BLaER1 treated with 17β-estradiol and CSF1 and Interleukin-3, amounts not matched to agents 10 nM and 100 nM (cell line): ENCODE measurements around the gene ATF5.
"Not testable (repeated sequence)": the region's sequence is repeated elsewhere in the genome, so short reads cannot be mapped to it uniquely, and the experiment has no call there.

Experiments
- H3K27ac ChIP-seq, 11 experiments: shearing (Covaris generic); formaldehyde crosslinking; 2 replicates each; pipeline ENCODE4 v1.8.1; 2022
- H3K27me3 ChIP-seq, 11 experiments: shearing (Covaris generic); formaldehyde crosslinking; 2 replicates each; pipeline ENCODE4 v1.8.1; 2022
- H3K36me3 ChIP-seq, 11 experiments: shearing (Covaris generic); formaldehyde crosslinking; 2 replicates each; pipeline ENCODE4 v1.8.1; 2022
- H3K4me1 ChIP-seq, 10 experiments: shearing (Covaris generic); formaldehyde crosslinking; 2 replicates each; pipeline ENCODE4 v1.8.1; 2022
- H3K4me2 ChIP-seq, 11 experiments: shearing (Covaris generic); formaldehyde crosslinking; 2 replicates each; pipeline ENCODE4 v1.8.1; 2022
- H3K4me3 ChIP-seq, 10 experiments: shearing (Covaris generic); formaldehyde crosslinking; 2 replicates each; pipeline ENCODE4 v1.8.1; 2022
- H3K9ac ChIP-seq, 11 experiments: shearing (Covaris generic); formaldehyde crosslinking; 2 replicates each; pipeline ENCODE4 v1.8.1; 2022
- H3K9me3 ChIP-seq, 11 experiments: shearing (Covaris generic); formaldehyde crosslinking; replicated peaks in 1 of 11; 2 replicates each; pipeline ENCODE4 v1.8.1; 2022
- H4K20me1 ChIP-seq, 11 experiments: shearing (Covaris generic); formaldehyde crosslinking; 2 replicates each; pipeline ENCODE4 v1.8.1; 2022
- Cebpa-rat ChIP-seq, 11 experiments: shearing (Covaris generic); IDR thresholded peaks; 2 replicates each; pipeline ENCODE4 v1.8.1; 2022

Gene ATF5

DNA sequence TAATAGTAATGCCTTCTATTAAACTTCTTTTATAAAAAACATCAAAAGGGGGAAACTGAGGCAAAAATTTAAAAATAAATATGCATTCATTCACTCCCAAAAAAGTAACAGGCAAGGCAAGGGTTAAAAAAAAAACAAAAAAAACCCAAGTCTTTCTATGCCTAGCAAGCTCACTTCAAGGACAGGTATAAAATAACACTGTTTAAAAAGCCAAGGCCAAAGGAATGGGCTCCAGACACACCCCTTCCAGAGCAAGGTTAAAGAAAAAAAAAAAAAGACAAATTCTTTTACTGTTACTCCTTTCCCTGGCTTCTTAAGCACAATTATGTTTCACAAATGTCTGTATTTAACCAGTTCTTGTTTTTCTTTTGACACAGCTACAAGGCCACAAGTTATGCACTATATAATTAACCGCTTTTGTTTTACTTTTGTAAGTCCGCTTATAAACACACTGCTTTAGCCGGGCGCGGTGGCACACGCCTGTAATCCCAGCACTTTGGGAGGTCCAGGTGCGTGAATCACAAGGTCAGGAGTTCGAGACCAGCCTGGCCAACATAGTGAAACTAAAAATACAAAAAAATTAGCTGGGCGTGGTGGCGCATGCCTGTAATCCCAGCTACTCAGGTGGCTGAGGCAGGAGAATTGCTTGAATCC lies 28.4 kb downstream of the ATF5 start:
- TF ChIP-seq Cebpa-rat (IDR thresholded peaks at IDR 0.05) = no peak
- H3K4me2 ChIP-seq = no peak overlapping the region
- peaks cover 27 to 60% (median 35%) of the 10 kb centered on the region in 10 experiments for H3K4me1 ChIP-seq
- H3K27ac ChIP-seq = no peak overlapping the region
- H3K27me3 ChIP-seq = no peaks in the 10 kb centered on the region
- no peak overlapping the region for H3K9ac ChIP-seq
- H3K36me3 ChIP-seq = no peaks in the 10 kb centered on the region
- no peak overlapping the region for H3K4me3 ChIP-seq
- H3K9me3 ChIP-seq = peaks cover 0 to 18% (median 6%) of the 10 kb centered on the region in 11 experiments; a peak in 13 of 22 replicates
- H4K20me1 ChIP-seq = peaks cover 0 to 8% (median 0%) of the 10 kb centered on the region in 11 experiments; a peak in 3 of 22 replicates

DNA sequence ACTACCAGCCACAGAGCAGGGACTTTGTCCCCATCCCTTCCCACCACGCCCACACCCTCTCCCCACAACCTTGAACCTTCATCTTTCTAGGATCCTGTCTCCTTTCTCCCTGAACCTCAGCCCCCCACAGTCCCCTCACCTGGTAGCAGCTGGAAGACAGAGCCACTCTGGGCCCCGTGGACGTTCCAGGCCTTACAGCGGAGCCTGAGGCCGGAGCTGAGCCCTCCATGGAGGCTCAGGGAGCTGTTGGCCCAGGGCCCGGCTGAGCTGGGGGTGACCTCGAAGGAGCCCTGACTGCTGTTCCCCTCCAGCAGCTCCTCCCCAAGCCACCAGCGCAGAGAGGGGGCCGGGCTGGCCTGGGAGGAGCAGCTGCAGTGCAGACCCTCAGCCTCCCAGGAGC lies 29.1 kb downstream of the ATF5 start:
- peaks cover 0 to 18% (median 5%) of the 10 kb centered on the region in 11 experiments; a peak in 15 of 22 replicates for H3K9me3 ChIP-seq

DNA sequence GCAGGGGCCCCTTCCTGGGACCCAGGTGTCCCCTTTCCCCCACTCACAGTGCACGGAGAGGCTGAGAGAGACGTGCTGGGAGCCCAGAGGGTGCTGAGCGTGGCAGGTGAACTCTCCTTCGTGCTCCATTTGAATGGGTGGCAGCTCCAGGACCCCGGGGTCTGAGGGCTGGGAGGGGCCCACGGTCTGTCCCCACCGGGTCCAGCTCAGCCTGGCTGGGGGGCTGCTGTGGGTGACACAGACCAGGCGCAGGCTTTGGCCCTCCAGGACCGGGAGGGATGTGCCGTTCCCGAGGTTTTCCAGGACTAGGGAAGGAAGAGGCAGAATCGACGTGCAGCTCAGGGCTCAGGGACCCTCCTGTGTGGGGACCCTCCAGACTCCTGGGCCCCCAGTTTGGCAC lies 29.6 kb downstream of the ATF5 start:
- Histone ChIP-seq H3K4me1 (peaks cover 17 to 48% (median 23%) of the 10 kb centered on the region in 10 experiments), H3K9me3 (peaks cover 0 to 21% (median 10%) of the 10 kb centered on the region in 11 experiments; a peak in 16 of 22 replicates)
- H3K4me3 ChIP-seq, H3K9ac ChIP-seq, H3K27me3 ChIP-seq, H3K27ac ChIP-seq, H3K36me3 ChIP-seq, H4K20me1 ChIP-seq, H3K4me2 ChIP-seq: not testable (repeated sequence)

More for the DNA sequence above, 29.1 kb downstream of the ATF5 start:
- not testable (repeated sequence) for H3K27ac ChIP-seq, H3K4me2 ChIP-seq, H3K4me3 ChIP-seq, H4K20me1 ChIP-seq, H3K36me3 ChIP-seq, H3K9ac ChIP-seq, H3K27me3 ChIP-seq
- H3K4me1 ChIP-seq = peaks cover 22 to 53% (median 27%) of the 10 kb centered on the region in 10 experiments

DNA sequence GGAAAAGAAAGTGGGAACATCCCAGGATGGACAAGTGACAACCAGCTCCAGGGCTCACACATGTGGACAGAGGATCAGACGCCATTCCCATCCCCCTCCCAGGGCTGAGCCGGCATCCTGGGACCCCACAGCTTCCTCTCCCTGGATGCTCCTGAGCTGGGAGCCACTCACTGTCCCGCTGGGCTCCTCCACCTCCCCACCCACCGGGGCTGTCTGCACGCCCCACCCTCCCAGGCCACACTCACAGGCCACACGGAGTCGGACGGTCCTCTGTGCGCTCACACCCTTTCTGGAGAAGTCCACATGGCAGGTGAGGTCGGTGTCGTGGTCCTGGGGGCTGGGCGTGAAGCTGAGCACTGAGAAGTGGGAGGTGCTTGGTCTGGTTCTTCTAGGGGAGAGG lies 30.9 kb downstream of the ATF5 start:
- Histone ChIP-seq H3K4me1 (peaks cover 4 to 41% (median 10%) of the 10 kb centered on the region in 10 experiments; a peak in 19 of 20 replicates), H3K9me3 (peaks cover 5 to 34% (median 23%) of the 10 kb centered on the region in 11 experiments; a peak in 20 of 22 replicates)
- not testable (repeated sequence) for H4K20me1 ChIP-seq, H3K4me2 ChIP-seq, H3K9ac ChIP-seq, H3K36me3 ChIP-seq, H3K27me3 ChIP-seq, H3K27ac ChIP-seq, H3K4me3 ChIP-seq

DNA sequence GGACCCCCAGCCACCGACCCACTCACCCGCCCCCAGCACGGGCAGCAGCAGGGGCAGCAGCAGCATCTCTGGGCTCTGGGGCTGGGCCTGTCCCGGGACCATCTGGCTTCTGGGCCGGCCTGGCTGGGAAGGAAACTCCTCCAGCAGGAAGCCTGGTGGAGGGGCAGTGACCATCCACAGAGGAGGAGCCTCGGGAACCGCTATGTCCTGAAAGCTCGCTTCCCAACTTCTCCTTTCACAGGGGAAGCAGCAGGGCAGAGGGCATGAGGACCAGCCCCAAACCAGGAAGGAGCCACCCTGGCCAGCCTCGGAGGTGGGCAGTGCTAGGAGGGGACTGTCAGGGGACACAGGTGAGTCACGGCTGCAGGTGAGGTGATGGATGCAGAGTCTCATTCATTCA lies 32.0 kb downstream of the ATF5 start, which contains the start of gene SIGLEC11:
Gene SIGLEC11 (minus strand): TSS at position 193 of the 400 bp plus-strand sequence. CDS start 91 bp downstream, at position 102.
- H3K9me3 ChIP-seq = peaks cover 12 to 45% (median 33%) of the 10 kb centered on the region in 11 experiments; a peak in 20 of 22 replicates
- not testable (repeated sequence) for H3K36me3 ChIP-seq, H4K20me1 ChIP-seq, H3K27me3 ChIP-seq, H3K27ac ChIP-seq, H3K4me3 ChIP-seq, H3K9ac ChIP-seq
- peak within 1 kb of the TSS in 5 of 11 experiments; percentile 11 to 72 (median 44); a peak in 7 of 22 replicates for H3K4me2 ChIP-seq
- peaks cover 6 to 41% (median 9%) of the 10 kb centered on the region in 10 experiments for H3K4me1 ChIP-seq

DNA sequence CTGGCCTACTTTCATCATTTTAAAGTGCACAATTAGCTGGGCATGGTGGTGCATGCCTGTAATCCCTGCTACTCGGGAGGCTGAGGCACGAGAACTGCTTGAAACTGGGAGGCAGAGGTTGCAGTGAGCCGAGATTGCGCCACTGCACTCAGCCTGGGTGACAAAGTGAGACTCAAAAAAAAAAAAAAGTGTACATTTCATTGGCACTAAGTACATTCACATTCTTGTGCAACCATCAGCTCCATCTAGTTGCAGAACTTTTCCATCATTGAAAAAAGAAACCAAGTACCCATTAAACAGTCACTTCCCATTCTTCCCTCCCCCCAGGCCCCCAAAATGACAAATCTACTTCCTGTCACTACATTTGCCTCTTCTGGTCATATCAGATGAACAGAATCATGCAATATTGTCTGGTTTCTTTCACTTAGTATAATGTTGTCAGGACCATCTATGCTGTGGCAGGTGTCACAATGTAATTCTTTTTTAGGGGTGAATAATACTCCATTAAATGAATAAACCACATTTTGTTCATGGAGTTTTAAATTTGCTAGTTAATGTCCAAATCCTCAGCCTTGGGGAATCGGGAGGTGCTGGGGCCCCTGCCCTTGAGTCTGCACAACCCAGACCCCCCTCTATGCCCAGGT lies 39.4 kb downstream of the ATF5 start:
- Histone ChIP-seq H3K4me1 (peaks cover 21 to 79% (median 42%) of the 10 kb centered on the region in 10 experiments), H3K9ac (no peak overlapping the region), H3K9me3 (peaks cover 12 to 28% (median 26%) of the 10 kb centered on the region in 11 experiments; a peak in 20 of 22 replicates), H3K27ac (peak overlapping the region in 4 of 11 experiments; percentile 16 to 48 (median 34); a peak in 4 of 22 replicates), H3K4me2 (peak overlapping the region in 6 of 11 experiments; percentile 5 to 92 (median 77); a peak in 11 of 22 replicates), H4K20me1 (peaks cover 0 to 15% (median 0%) of the 10 kb centered on the region in 11 experiments; a peak in 1 of 22 replicates), H3K36me3 (peaks cover 0 to 6% (median 0%) of the 10 kb centered on the region in 11 experiments; a peak in 2 of 22 replicates), H3K4me3 (no peak overlapping the region), H3K27me3 (no peaks in the 10 kb centered on the region)
- peak in 3 of 11 experiments; percentile 13 to 52 (median 30); a peak in 2 of 22 replicates for TF ChIP-seq Cebpa-rat (IDR thresholded peaks at IDR 0.05)

DNA sequence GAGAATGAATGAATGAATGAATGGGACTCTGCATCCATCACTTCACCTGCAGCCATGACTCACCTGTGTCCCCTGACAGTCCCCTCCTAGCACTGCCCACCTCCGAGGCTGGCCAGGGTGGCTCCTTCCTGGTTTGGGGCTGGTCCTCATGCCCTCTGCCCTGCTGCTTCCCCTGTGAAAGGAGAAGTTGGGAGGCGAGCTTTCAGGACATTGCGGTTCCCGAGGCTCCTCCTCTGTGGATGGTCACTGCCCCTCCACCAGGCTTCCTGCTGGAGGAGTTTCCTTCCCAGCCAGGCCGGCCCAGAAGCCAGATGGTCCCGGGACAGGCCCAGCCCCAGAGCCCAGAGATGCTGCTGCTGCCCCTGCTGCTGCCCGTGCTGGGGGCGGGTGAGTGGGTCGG lies 40.4 kb downstream of the ATF5 start:
- Histone ChIP-seq H3K36me3 (peaks cover 0 to 10% (median 0%) of the 10 kb centered on the region in 11 experiments; a peak in 2 of 22 replicates), H3K9me3 (peaks cover 12 to 19% (median 16%) of the 10 kb centered on the region in 11 experiments; a peak in 20 of 22 replicates), H4K20me1 (peaks cover 0 to 21% (median 0%) of the 10 kb centered on the region in 11 experiments; a peak in 2 of 22 replicates), H3K4me1 (peaks cover 21 to 86% (median 46%) of the 10 kb centered on the region in 10 experiments), H3K4me2 (peak overlapping the region in 6 of 11 experiments; percentile 5 to 92 (median 77); a peak in 11 of 22 replicates), H3K27ac (peak overlapping the region in 3 of 11 experiments; percentile 33 to 48 (median 36); a peak in 3 of 22 replicates)
- not testable (repeated sequence) for H3K27me3 ChIP-seq, H3K4me3 ChIP-seq, H3K9ac ChIP-seq

DNA sequence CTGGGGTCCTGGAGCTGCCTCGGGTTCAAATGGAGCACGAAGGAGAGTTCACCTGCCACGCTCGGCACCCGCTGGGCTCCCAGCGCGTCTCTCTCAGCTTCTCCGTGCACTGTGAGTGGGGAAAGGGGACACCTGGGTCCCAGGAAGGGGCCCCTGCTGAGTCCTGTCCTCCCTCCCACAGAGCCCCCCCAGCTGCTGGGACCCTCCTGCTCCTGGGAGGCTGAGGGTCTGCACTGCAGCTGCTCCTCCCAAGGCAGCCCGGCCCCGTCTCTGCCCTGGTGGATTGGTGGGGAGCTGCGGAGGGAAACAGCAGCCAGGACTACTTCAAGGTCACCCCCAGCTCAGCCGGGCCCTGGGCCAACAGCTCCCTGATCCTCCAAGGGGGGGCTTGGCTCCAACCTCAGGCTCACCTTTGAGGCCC lies 43.0 kb downstream of the ATF5 start:
- H3K4me3 ChIP-seq = no peak overlapping the region
- H3K4me2 ChIP-seq = peak overlapping the region in 2 of 11 experiments; percentile 47 to 52; a peak in 2 of 22 replicates
- H3K9ac ChIP-seq = no peak overlapping the region
- H3K27me3 ChIP-seq = no peaks in the 10 kb centered on the region
- no peaks in the 10 kb centered on the region for H3K9me3 ChIP-seq
- peaks cover 4 to 60% (median 28%) of the 10 kb centered on the region in 10 experiments for H3K4me1 ChIP-seq
- H4K20me1 ChIP-seq = peaks cover 0 to 38% (median 0%) of the 10 kb centered on the region in 11 experiments; a peak in 3 of 22 replicates
- H3K27ac ChIP-seq = no peak overlapping the region
- TF ChIP-seq Cebpa-rat (IDR thresholded peaks at IDR 0.05) = no peak
- H3K36me3 ChIP-seq = peaks cover 12 to 27% (median 15%) of the 10 kb centered on the region in 11 experiments; a peak in 19 of 22 replicates

DNA sequence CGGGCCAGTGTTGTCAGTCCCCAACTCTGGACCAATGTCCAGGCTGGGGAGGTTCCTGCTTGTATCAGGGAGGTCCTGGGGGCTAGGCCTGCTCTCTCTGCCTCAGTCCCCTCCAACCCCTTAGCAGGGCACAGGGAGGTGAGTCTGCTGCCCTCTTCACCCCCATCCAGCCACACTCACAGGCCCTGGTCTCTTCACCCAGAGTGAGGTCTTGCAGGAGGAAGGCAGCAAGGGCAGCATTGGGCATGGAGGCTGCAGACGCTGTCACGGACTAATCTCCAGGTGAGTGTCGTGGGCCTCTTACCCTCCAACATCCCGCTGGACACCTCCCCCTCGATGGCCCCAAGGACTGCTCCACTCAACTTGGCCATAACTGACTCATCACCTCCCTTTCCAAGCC lies 43.8 kb downstream of the ATF5 start:
- no peak for TF ChIP-seq Cebpa-rat (IDR thresholded peaks at IDR 0.05)
- peak overlapping the region in 3 of 11 experiments; percentile 47 to 60 (median 52); a peak in 3 of 22 replicates for H3K4me2 ChIP-seq

More for the DNA sequence above, 43.8 kb downstream of the ATF5 start:
- Histone ChIP-seq H3K27me3 (no peaks in the 10 kb centered on the region), H3K4me3 (no peak overlapping the region), H3K9ac (no peak overlapping the region), H4K20me1 (peaks cover 0 to 41% (median 0%) of the 10 kb centered on the region in 11 experiments; a peak in 5 of 22 replicates), H3K9me3 (no peaks in the 10 kb centered on the region), H3K36me3 (peaks cover 15 to 35% (median 23%) of the 10 kb centered on the region in 11 experiments; a peak in 20 of 22 replicates), H3K27ac (no peak overlapping the region), H3K4me1 (peaks cover 0 to 52% (median 20%) of the 10 kb centered on the region in 10 experiments; a peak in 13 of 20 replicates)
